DOHH2 (cell line): ENCODE results near the gene IGSF11.

ENCODE experiments used
- H3F3A ChIP-seq: fragments of 200-600 bp; sonication (generic), shearing (Covaris generic); 2 replicates; pipeline ENCODE4 v1.6.0; 2016; ENCODE audit warnings: antibody characterized with exemption, mild to moderate bottlenecking; ENCODE audit not compliant: control insufficient read depth, insufficient read depth
- H3K27ac ChIP-seq: fragments of 200-600 bp; sonication (generic); 2 replicates; pipeline ENCODE4 v1.5.1; 2014; ENCODE audit warnings: low read depth, mild to moderate bottlenecking, low read length, moderate library complexity
- H3K27me3 ChIP-seq: fragments of 200-600 bp; sonication (generic); 2 replicates; pipeline ENCODE4 v1.6.1; 2014; ENCODE audit warnings: mild to moderate bottlenecking, low read length, mixed read lengths; ENCODE audit not compliant: control insufficient read depth
- H3K36me3 ChIP-seq: fragments of 200-600 bp; sonication (generic); 2 replicates; pipeline ENCODE4 v1.6.1; 2014; ENCODE audit warnings: mild to moderate bottlenecking, low read length, moderate library complexity, mixed read lengths; ENCODE audit not compliant: control insufficient read depth
- H3K4me1 ChIP-seq: fragments of 200-600 bp; sonication (generic); 2 replicates; pipeline ENCODE4 v1.6.1; 2014; ENCODE audit warnings: mild to moderate bottlenecking, low read length, mixed read lengths; ENCODE audit not compliant: control insufficient read depth
- H3K4me2 ChIP-seq: fragments of 200-600 bp; sonication (generic); 2 replicates; pipeline ENCODE4 v1.6.0; 2014; ENCODE audit warnings: mild to moderate bottlenecking, low read length, moderate library complexity
- H3K4me3 ChIP-seq: fragments of 200-600 bp; sonication (generic); 2 replicates; pipeline ENCODE4 v1.5.1; 2014; ENCODE audit warnings: mild to moderate bottlenecking, low read length, mixed read lengths
- H3K79me2 ChIP-seq: fragments of 200-600 bp; sonication (generic); 2 replicates; pipeline ENCODE4 v1.6.1; 2014; ENCODE audit warnings: mild to moderate bottlenecking, low read length, mixed read lengths; ENCODE audit not compliant: control insufficient read depth
- H3K9me2 ChIP-seq: fragments of 200-600 bp; sonication (generic); replicated peaks from 2 replicates; pipeline ENCODE4 v1.6.1; 2014; ENCODE audit warnings: mild to moderate bottlenecking, low read length, mixed read lengths; ENCODE audit not compliant: control insufficient read depth
- H3K9me3 ChIP-seq: fragments of 200-600 bp; sonication (generic); 2 replicates; pipeline ENCODE4 v1.6.1; 2014; ENCODE audit warnings: antibody characterized with exemption, low read length, mixed read lengths; ENCODE audit not compliant: control insufficient read depth, insufficient read depth
- H4K20me1 ChIP-seq: fragments of 200-600 bp; sonication (generic); 2 replicates; pipeline ENCODE4 v1.6.0; 2014; ENCODE audit warnings: low read depth, mild to moderate bottlenecking, antibody characterized with exemption, low read length, moderate library complexity; ENCODE audit not compliant: control insufficient read depth, insufficient read depth
- CTCF ChIP-seq: fragments of 200-600 bp; sonication (generic); IDR thresholded peaks from one replicate; pipeline ENCODE4 v1.5.1; 2014; ENCODE audit warnings: antibody characterized with exemption, mild to moderate bottlenecking, low read depth, low read length; ENCODE audit not compliant: poor library complexity, severe bottlenecking
- EZH2phosphoT487 ChIP-seq: fragments of 200-600 bp; sonication (generic); IDR thresholded peaks from 2 replicates; pipeline ENCODE4 v1.6.1; 2017; ENCODE audit warnings: borderline replicate concordance, mild to moderate bottlenecking, antibody characterized with exemption, low read length, moderate library complexity, mixed read lengths

Gene IGSF11

GRCh38 chr3:118945834-118946233 lies 88.8 kb downstream of the IGSF11 start:
- Histone ChIP-seq H3K9me2 (no peaks in the 10 kb centered on the region), H3K4me3 (no peak overlapping the region), H3K4me1 (no peaks in the 10 kb centered on the region), H3K79me2 (no peaks in the 10 kb centered on the region), H3K27ac (no peak overlapping the region), H3K9me3 (no peaks in the 10 kb centered on the region), H3F3A (no peaks in the 10 kb centered on the region), H3K4me2 (no peak overlapping the region), H3K27me3 (no peaks in the 10 kb centered on the region), H3K36me3 (no peaks in the 10 kb centered on the region), H4K20me1 (no peaks in the 10 kb centered on the region)
- no peak for TF ChIP-seq EZH2phosphoT487

GRCh38 chr3:118943597-118943996 lies 91.0 kb downstream of the IGSF11 start:
- Histone ChIP-seq H3F3A (no peaks in the 10 kb centered on the region), H3K9me3 (no peaks in the 10 kb centered on the region), H3K27ac (no peak overlapping the region), H3K4me1 (no peaks in the 10 kb centered on the region), H3K79me2 (no peaks in the 10 kb centered on the region), H3K9me2 (no peaks in the 10 kb centered on the region), H3K4me2 (no peak overlapping the region), H3K27me3 (no peaks in the 10 kb centered on the region), H3K36me3 (no peaks in the 10 kb centered on the region), H3K4me3 (no peak overlapping the region), H4K20me1 (no peaks in the 10 kb centered on the region)
- TF ChIP-seq CTCF: no peak
- no peak for TF ChIP-seq EZH2phosphoT487

GRCh38 chr3:118942671-118943070 lies 92.0 kb downstream of the IGSF11 start:
- Histone ChIP-seq H3K27me3 (no peaks in the 10 kb centered on the region), H3K4me1 (no peaks in the 10 kb centered on the region), H3K27ac (no peak overlapping the region), H3K9me3 (no peaks in the 10 kb centered on the region), H3K79me2 (no peaks in the 10 kb centered on the region), H3K36me3 (no peaks in the 10 kb centered on the region), H3K9me2 (no peaks in the 10 kb centered on the region), H3K4me3 (no peak overlapping the region), H4K20me1 (no peaks in the 10 kb centered on the region), H3F3A (no peaks in the 10 kb centered on the region), H3K4me2 (no peak overlapping the region)
- TF ChIP-seq CTCF: no peak
- no peak for TF ChIP-seq EZH2phosphoT487

GRCh38 chr3:118942195-118942594 lies 92.5 kb downstream of the IGSF11 start:
- Histone ChIP-seq H3K4me2 (no peak overlapping the region), H3K27ac (no peak overlapping the region), H4K20me1 (no peaks in the 10 kb centered on the region), H3K9me2 (no peaks in the 10 kb centered on the region), H3K79me2 (no peaks in the 10 kb centered on the region), H3K27me3 (no peaks in the 10 kb centered on the region), H3K36me3 (no peaks in the 10 kb centered on the region), H3K9me3 (no peaks in the 10 kb centered on the region), H3K4me3 (no peak overlapping the region), H3F3A (no peaks in the 10 kb centered on the region), H3K4me1 (no peaks in the 10 kb centered on the region)
- TF ChIP-seq CTCF (no peak), EZH2phosphoT487 (no peak)
